Fibroblast of the aortic adventitia (primary cell): ENCODE measurements around the gene AKAP12. TPM values are rescaled to one million over a fixed set of nuclear protein-coding genes. Genes with fewer than 3 reads are reported as not detected.

ENCODE experiments used
- DNase-seq: peaks from one replicate; pipeline ENCODE4 v3.0.0-alpha.2; 2010; ENCODE audit warnings: low read depth
- H3K4me3 ChIP-seq: 2 replicates; pipeline ENCODE4 v1.5.1; 2011; ENCODE audit warnings: low read depth, mild to moderate bottlenecking, control low read depth, low read length, moderate library complexity
- total RNA-seq: library from RNA; depleted of rRNA; stranded (reverse); fragments of >200 nt; gene quantifications from 2 replicates; pipeline ENCODE4 v1.2.3, GENCODE V29; 2012; ENCODE audit warnings: low replicate concordance
- TF ChIP-seq, protein P1 (sequence below): IDR thresholded peaks from 2 replicates; pipeline ENCODE4 v1.5.1; 2011; ENCODE audit warnings: mild to moderate bottlenecking, low read length, control low read depth, inconsistent platforms; ENCODE audit not compliant: insufficient read depth

AKAP12 gene
- total RNA-seq, 1 donor, result 196 TPM

DNA sequence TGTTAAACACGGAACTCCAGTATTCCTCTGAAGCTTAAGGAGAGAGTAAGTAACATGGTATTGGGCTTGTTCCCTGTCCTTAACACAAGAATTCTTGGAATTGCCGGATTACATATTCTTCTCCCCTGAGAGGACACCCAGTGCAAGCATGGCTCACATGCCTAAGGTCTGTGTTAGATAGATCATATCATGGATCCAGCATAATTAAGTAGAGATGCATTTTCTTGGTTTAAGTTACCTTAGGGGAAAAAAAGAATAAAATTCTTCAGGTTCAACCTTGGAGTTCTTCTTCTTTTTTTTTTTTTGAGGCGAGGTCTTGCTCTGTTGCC, 53.9 kb downstream of the AKAP12 start:
- TF ChIP-seq, protein P1, sequence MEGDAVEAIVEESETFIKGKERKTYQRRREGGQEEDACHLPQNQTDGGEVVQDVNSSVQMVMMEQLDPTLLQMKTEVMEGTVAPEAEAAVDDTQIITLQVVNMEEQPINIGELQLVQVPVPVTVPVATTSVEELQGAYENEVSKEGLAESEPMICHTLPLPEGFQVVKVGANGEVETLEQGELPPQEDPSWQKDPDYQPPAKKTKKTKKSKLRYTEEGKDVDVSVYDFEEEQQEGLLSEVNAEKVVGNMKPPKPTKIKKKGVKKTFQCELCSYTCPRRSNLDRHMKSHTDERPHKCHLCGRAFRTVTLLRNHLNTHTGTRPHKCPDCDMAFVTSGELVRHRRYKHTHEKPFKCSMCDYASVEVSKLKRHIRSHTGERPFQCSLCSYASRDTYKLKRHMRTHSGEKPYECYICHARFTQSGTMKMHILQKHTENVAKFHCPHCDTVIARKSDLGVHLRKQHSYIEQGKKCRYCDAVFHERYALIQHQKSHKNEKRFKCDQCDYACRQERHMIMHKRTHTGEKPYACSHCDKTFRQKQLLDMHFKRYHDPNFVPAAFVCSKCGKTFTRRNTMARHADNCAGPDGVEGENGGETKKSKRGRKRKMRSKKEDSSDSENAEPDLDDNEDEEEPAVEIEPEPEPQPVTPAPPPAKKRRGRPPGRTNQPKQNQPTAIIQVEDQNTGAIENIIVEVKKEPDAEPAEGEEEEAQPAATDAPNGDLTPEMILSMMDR, result no peak
- DNase-seq, result no peak
- H3K4me3 ChIP-seq, result no peak overlapping the region

DNA sequence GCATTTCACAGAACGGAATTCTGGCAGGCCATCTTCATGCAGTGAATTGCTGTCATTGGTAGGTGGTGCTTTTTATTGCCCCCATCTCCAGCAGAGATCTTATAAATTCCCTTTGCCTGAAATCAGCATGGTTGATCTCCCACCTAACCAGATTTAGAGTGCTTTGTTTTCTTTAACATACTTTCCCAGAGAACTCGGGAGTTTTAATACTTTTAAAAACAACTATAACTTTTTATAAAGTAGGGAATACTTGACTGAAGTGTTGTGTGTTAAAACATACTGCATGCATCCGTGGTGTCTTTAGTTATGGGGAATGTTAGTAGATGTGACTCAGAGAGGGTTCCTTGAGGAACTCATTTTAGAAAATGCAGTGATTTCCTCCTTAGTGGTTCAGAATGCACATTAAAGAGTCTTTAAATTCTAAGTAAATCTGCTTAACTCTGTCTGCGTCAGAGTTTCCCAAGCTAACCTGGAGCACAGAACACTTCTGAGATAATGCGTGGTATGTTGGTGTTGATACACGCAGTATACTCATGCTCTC, 54.9 kb downstream of the AKAP12 start:
- TF ChIP-seq, protein P1, result no peak
- no peak for DNase-seq
- no peak overlapping the region for H3K4me3 ChIP-seq

DNA sequence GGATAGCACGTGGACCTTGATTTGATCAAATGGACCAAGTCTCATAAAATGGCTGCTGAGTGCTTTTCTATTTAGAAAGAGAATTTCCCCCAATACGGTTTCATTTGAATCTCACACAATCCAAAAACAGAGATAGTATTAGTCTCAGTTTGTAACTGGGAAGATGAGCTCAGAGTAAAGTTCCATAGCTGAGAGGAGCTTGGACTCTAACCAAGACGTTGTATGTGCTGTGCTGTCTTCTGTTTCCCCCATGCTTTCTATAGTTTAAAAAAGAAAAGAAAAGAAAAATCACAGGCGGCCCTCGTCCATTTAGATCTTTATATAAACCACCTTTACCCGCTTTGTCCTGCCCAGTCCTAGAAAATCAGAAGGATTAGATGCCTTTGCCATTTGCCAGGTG, 58.1 kb downstream of the AKAP12 start:
- no peak overlapping the region for H3K4me3 ChIP-seq
- TF ChIP-seq, protein P1, result no peak
- no peak for DNase-seq

DNA sequence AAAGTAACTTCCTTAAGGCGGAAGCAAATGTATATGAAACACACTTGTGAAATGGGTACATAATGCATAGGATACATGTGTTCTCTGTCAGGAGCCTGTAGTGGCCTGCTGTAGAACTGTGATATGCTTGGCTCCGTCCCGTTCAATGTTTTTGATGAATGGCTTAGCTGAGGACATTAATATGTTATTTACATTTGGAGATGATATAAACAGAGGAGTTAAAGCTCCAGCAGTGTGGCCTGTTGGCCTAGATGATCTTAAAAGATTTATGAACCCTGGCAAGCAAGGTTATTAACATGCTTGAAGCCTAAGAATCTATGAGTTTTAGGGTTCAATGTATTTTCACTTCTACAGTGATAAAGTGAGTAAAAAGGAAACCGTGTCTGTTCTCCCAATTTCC, 59.2 kb downstream of the AKAP12 start:
- TF ChIP-seq, protein P1, result no peak
- no peak overlapping the region for H3K4me3 ChIP-seq
- DNase-seq, result no peak

DNA sequence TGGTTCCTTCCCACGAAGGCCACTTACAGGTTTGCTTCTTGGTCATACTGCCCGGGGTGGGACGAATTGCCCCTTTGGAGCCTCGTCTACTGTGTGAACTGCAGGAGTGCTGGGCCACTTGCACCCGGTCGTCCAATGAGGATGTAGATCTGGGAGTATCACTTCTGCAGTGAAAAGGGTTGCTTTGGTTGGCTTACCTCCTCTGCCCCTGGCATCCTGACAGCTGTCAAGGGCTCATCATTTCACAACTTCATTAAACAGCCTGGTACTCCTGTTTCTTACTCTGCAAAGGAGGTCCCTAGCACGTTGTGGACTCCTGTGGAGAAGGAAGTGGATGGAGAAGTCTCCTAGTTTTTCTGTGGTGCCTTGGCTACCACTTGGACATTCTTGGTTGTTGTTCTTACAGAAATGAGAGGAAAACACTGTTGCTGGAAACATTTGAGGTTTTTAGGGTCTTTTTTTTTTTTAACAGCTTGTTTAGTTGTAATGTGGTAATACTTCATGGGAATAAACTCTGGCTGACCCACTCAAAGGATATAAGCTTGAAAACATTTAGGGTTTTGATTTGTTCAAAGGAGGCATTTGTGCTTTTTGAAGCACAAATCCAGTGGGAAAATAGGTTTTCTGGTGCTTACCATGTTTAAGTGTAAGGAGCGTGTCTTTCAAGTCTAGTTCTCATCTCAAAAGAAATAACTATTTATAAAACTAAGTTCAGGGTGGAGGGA, 60.7 kb downstream of the AKAP12 start:
- TF ChIP-seq, protein P1, result no peak
- H3K4me3 ChIP-seq, result no peak overlapping the region
- no peak for DNase-seq

DNA sequence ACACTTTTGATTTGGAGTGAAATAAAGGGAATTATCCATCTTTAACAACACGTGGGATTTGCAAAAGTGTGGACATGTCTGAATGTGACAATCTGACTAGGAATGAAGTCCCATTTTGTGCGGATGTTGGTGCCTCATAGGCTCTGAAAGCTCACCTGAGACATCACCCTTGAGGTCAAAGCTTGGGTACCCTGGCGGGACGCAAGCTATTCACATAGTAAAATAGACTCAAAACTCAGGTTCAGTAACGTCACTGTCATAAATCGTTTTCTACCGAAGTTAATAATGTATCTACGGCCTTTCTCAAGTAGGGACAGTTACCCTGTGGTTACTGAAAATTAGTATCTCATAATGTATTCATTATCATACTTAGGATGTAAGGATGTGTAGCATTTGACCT, 61.8 kb downstream of the AKAP12 start:
- TF ChIP-seq, protein P1, result no peak
- H3K4me3 ChIP-seq, result no peak overlapping the region
- DNase-seq, result no peak

DNA sequence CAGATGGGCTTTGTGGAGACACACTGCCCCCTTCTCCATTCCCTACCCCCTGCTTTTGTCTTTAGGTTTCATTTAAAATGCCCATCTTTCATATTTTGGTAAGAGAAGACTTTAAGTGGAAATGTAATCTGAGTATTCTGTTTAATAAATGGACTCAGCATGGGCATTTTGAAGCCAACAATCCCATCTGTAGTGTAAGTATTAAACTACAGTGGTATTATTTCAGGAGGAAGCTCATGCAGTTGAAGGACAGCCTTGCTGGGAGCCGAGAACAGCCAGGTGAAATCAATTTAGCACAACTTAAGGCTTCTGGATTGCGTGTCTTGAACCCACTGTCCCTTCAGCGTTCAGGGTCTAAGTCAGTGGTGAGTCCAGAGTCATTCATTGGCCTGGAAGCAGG, 63.5 kb downstream of the AKAP12 start:
- TF ChIP-seq, protein P1, result no peak
- DNase-seq, result no peak
- H3K4me3 ChIP-seq, result no peak overlapping the region
